ENCODE measurements around the gene SLC19A1.

The SLC19A1 gene

GRCh38 chr21:45460611-45461368 lies 81.5 kb downstream of the SLC19A1 start:
- H3K4me1 ChIP-seq (ENCODE audit: insufficient read depth, low read length) = no peaks in the 10 kb centered on the region
- no peak overlapping the region for H3K4me3 ChIP-seq (ENCODE audit: low read length)
- no peak overlapping the region for H3K9ac ChIP-seq (ENCODE audit: low read depth, low read length)
- H3K9me3 ChIP-seq (ENCODE audit: insufficient read depth, low read depth, low read length) = no peaks in the 10 kb centered on the region; the same call in 1 of the 2 replicates
- 95% methylated on average over 9 of the region's 9 CpGs for WGBS
- peaks cover 20% of the 10 kb centered on the region; the same call in 1 of the 2 replicates for H3K36me3 ChIP-seq (ENCODE audit: insufficient read depth, low read length)
- no peak overlapping the region for H3K27ac ChIP-seq (ENCODE audit: low read depth, low read length)
- no peaks in the 10 kb centered on the region for H3K27me3 ChIP-seq (ENCODE audit: insufficient read depth, low read length)

GRCh38 chr21:45460011-45460565 lies 82.2 kb downstream of the SLC19A1 start:
- Histone ChIP-seq H3K27ac (ENCODE audit: low read depth, low read length) (no peak overlapping the region), H3K4me1 (ENCODE audit: insufficient read depth, low read length) (no peaks in the 10 kb centered on the region), H3K9ac (ENCODE audit: low read depth, low read length) (no peak overlapping the region), H3K27me3 (ENCODE audit: insufficient read depth, low read length) (no peaks in the 10 kb centered on the region), H3K4me3 (ENCODE audit: low read length) (no peak overlapping the region), H3K36me3 (ENCODE audit: insufficient read depth, low read length) (peaks cover 22% of the 10 kb centered on the region; the same call in 1 of the 2 replicates), H3K9me3 (ENCODE audit: insufficient read depth, low read depth, low read length) (no peaks in the 10 kb centered on the region; the same call in 1 of the 2 replicates)
- WGBS = 95% methylated on average over 23 of the region's 23 CpGs

GRCh38 chr21:45459171-45460010 lies 82.8 kb downstream of the SLC19A1 start:
- no peaks in the 10 kb centered on the region for H3K27me3 ChIP-seq (ENCODE audit: insufficient read depth, low read length)
- no peak overlapping the region for H3K27ac ChIP-seq (ENCODE audit: low read depth, low read length)
- no peaks in the 10 kb centered on the region for H3K4me1 ChIP-seq (ENCODE audit: insufficient read depth, low read length)
- no peak overlapping the region for H3K4me3 ChIP-seq (ENCODE audit: low read length)
- H3K9me3 ChIP-seq (ENCODE audit: insufficient read depth, low read depth, low read length) = no peaks in the 10 kb centered on the region; the same call in 1 of the 2 replicates
- WGBS = 93% methylated on average over 23 of the region's 23 CpGs
- H3K9ac ChIP-seq (ENCODE audit: low read depth, low read length) = no peak overlapping the region
- H3K36me3 ChIP-seq (ENCODE audit: insufficient read depth, low read length) = peaks cover 22% of the 10 kb centered on the region; the same call in 1 of the 2 replicates

DNA sequence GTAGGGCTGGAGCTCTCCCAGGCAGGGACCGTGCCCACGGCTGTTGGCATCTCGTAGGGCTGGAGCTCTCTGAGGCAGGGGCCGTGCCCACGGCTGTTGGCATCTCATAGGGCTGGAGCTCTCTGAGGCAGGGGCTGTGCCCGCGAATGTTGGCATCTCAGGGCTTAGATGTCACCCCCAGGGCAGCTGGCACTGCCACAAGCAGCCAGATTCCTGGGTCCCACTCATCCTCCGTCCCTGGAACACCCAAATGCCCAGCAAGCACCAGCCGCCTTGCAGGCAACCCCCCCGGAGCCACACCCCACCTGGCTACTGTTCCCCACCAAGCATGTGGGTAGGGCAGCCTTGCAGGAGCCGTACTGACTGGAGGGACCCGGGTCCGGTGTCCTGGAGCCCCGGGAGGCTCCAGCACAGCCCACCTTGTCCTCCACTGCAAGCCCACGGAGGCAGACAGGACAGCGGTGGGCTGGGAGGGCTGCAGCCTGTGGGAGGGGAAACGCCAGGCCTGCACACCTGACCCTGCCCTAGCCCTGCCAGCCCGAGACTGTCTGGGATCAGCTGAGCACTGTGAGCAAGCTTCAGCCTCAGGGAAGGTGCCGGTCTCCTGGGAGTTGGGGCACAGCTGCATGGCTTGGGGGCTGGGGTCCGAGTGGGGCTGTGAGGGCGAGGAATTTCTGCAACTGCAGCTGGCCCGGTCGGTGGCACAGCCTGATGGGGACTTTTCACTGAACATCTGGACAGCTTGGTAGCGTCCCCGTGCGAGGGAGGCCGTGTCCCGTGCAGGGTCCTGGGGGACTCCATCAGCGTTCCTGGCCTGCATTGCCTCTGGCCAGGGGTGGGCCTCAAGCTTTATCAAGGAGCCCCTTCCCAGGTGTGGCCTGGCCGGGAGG lies 83.7 kb downstream of the SLC19A1 start:
- H3K4me1 ChIP-seq (ENCODE audit: insufficient read depth, low read length) = no peaks in the 10 kb centered on the region
- no peak overlapping the region for H3K27ac ChIP-seq (ENCODE audit: low read depth, low read length)
- 94% methylated on average over 30 of the region's 30 CpGs for WGBS
- H3K9me3 ChIP-seq (ENCODE audit: insufficient read depth, low read depth, low read length) = no peaks in the 10 kb centered on the region; the same call in 1 of the 2 replicates
- no peaks in the 10 kb centered on the region for H3K27me3 ChIP-seq (ENCODE audit: insufficient read depth, low read length)
- H3K36me3 ChIP-seq (ENCODE audit: insufficient read depth, low read length) = peaks cover 22% of the 10 kb centered on the region; the same call in 1 of the 2 replicates
- no peak overlapping the region for H3K4me3 ChIP-seq (ENCODE audit: low read length)
- no peak overlapping the region for H3K9ac ChIP-seq (ENCODE audit: low read depth, low read length)

DNA sequence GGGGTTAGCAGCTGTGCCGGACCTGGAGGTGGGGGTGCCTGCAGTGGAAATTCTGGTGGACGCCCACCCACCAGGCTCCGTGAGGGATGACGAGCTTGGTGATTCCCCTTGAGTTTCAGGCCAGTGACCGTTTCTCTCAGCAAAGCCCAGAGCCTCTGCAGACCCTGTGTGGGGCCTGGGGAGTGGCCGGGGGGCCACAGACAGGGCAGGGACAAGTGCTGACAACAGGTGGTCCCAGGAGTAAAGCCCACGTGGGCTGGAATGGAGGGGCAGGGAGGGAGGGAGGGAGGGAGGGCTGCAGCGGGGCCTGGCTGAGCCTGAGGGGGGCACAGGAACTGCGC lies 84.4 kb downstream of the SLC19A1 start:
- H3K27me3 ChIP-seq (ENCODE audit: insufficient read depth, low read length) = no peaks in the 10 kb centered on the region
- H3K36me3 ChIP-seq (ENCODE audit: insufficient read depth, low read length) = peaks cover 19% of the 10 kb centered on the region; the same call in 1 of the 2 replicates
- WGBS = 93% methylated on average over 9 of the region's 9 CpGs

GRCh38 chr21:45457161-45457831 lies 84.9 kb downstream of the SLC19A1 start:
- H3K4me3 ChIP-seq (ENCODE audit: low read length) = no peak overlapping the region
- H3K9me3 ChIP-seq (ENCODE audit: insufficient read depth, low read depth, low read length) = no peaks in the 10 kb centered on the region; the same call in 1 of the 2 replicates
- no peaks in the 10 kb centered on the region for H3K27me3 ChIP-seq (ENCODE audit: insufficient read depth, low read length)
- 93% methylated on average over 25 of the region's 25 CpGs for whole genome bisulfite sequencing
- H3K4me1 ChIP-seq (ENCODE audit: insufficient read depth, low read length) = no peaks in the 10 kb centered on the region
- H3K27ac ChIP-seq (ENCODE audit: low read depth, low read length) = no peak overlapping the region
- H3K9ac ChIP-seq (ENCODE audit: low read depth, low read length) = no peak overlapping the region
- H3K36me3 ChIP-seq (ENCODE audit: insufficient read depth, low read length) = peaks cover 19% of the 10 kb centered on the region; the same call in 1 of the 2 replicates

More for the DNA sequence above, 84.4 kb downstream of the SLC19A1 start:
- Histone ChIP-seq H3K9ac (ENCODE audit: low read depth, low read length) (no peak overlapping the region), H3K9me3 (ENCODE audit: insufficient read depth, low read depth, low read length) (no peaks in the 10 kb centered on the region; the same call in 1 of the 2 replicates), H3K27ac (ENCODE audit: low read depth, low read length) (no peak overlapping the region), H3K4me3 (ENCODE audit: low read length) (no peak overlapping the region), H3K4me1 (ENCODE audit: insufficient read depth, low read length) (no peaks in the 10 kb centered on the region)

DNA sequence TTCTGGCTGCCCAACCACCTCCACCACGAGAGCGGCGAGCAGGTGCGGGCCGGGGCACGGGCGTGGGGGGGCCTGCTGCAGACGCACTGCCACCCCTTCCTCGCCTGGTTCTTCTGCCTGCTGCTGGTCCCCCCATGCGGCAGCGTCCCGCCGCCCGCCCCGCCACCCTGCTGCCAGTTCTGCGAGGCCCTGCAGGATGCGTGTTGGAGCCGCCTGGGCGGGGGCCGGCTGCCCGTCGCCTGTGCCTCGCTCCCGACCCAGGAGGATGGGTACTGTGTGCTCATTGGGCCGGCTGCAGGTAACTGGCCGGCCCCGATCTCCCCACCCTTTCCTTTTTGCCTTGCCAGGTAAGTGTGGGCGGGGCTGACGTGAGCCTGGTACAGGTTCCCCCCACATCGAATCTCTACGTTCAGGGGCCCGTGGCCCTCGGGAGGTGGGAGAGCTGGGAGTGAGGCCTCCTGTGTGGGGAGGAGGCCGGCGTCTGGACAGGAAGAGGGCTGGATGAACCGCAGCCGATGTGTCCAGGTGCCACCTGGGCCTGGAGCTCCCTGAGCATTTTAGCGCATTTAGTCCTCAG lies 85.6 kb downstream of the SLC19A1 start:
- Histone ChIP-seq H3K9ac (ENCODE audit: low read depth, low read length) (no peak overlapping the region), H3K4me3 (ENCODE audit: low read length) (no peak overlapping the region), H3K4me1 (ENCODE audit: insufficient read depth, low read length) (no peaks in the 10 kb centered on the region), H3K9me3 (ENCODE audit: insufficient read depth, low read depth, low read length) (no peaks in the 10 kb centered on the region), H3K36me3 (ENCODE audit: insufficient read depth, low read length) (peaks cover 19% of the 10 kb centered on the region; the same call in 1 of the 2 replicates), H3K27ac (ENCODE audit: low read depth, low read length) (no peak overlapping the region), H3K27me3 (ENCODE audit: insufficient read depth, low read length) (no peaks in the 10 kb centered on the region)
- 96% methylated on average over 38 of the region's 38 CpGs for WGBS

DNA sequence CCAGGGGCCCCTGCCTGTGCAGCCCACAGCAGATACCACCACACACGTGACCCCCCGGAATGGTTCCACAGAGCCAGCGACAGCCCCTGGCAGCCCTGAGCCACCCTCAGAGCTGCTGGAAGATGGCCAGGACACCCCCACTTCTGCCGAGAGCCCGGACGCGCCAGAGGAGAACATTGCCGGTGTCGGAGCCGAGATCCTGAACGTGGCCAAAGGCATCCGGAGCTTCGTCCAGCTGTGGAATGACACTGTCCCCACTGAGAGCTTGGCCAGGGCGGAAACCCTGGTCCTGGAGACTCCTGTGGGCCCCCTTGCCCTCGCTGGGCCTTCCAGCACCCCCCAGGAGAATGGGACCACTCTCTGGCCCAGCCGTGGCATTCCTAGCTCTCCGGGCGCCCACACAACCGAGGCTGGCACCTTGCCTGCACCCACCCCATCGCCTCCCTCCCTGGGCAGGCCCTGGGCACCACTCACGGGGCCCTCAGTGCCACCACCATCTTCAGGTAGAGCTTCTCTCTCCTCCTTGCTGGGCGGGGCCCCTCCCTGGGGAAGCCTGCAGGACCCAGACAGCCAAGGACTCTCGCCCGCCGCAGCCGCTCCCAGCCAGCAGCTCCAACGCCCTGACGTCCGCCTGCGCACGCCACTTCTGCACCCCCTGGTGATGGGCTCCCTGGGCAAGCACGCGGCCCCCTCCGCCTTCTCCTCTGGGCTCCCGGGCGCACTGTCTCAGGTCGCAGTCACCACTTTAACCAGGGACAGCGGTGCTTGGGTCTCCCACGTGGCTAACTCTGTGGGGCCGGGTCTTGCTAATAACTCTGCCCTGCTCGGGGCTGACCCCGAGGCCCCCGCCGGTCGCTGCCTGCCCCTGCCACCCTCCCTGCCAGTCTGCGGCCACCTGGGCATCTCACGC lies 86.3 kb downstream of the SLC19A1 start:
- H3K9ac ChIP-seq (ENCODE audit: low read depth, low read length) = no peak overlapping the region
- H3K36me3 ChIP-seq (ENCODE audit: insufficient read depth, low read length) = peaks cover 19% of the 10 kb centered on the region; the same call in 1 of the 2 replicates
- 96% methylated on average over 47 of the region's 47 CpGs for WGBS
- no peaks in the 10 kb centered on the region for H3K27me3 ChIP-seq (ENCODE audit: insufficient read depth, low read length)
- no peaks in the 10 kb centered on the region for H3K9me3 ChIP-seq (ENCODE audit: insufficient read depth, low read depth, low read length)
- no peak overlapping the region for H3K4me3 ChIP-seq (ENCODE audit: low read length)
- no peak overlapping the region for H3K27ac ChIP-seq (ENCODE audit: low read depth, low read length)
- H3K4me1 ChIP-seq (ENCODE audit: insufficient read depth, low read length) = no peaks in the 10 kb centered on the region

GRCh38 chr21:45454926-45455673 lies 87.1 kb downstream of the SLC19A1 start:
- H3K27me3 ChIP-seq (ENCODE audit: insufficient read depth, low read length) = no peaks in the 10 kb centered on the region
- H3K36me3 ChIP-seq (ENCODE audit: insufficient read depth, low read length) = peaks cover 14% of the 10 kb centered on the region; the same call in 1 of the 2 replicates
- no peak overlapping the region for H3K4me3 ChIP-seq (ENCODE audit: low read length)
- H3K27ac ChIP-seq (ENCODE audit: low read depth, low read length) = 0 out of 2 replicates have a peak overlapping the region, but pooled peaks have one; percentile 35
- no peaks in the 10 kb centered on the region for H3K9me3 ChIP-seq (ENCODE audit: insufficient read depth, low read depth, low read length)
- no peaks in the 10 kb centered on the region for H3K4me1 ChIP-seq (ENCODE audit: insufficient read depth, low read length)
- WGBS = 87% methylated on average over 23 of the region's 23 CpGs
- H3K9ac ChIP-seq (ENCODE audit: low read depth, low read length) = no peak overlapping the region
